GM21737 (cell line): Measurements from ENCODE around the gene GAST.
"Not testable (repeated sequence)": the region's sequence is repeated elsewhere in the genome, so short reads cannot be mapped to it uniquely, and the experiment has no call there.

ENCODE experiments used
- ATAC-seq: cut with Tn5 transposase; IDR thresholded peaks from one replicate; pipeline ENCODE4 v1.9.1; 2021; ENCODE audit warnings: mild to moderate bottlenecking, moderate library complexity; ENCODE audit not compliant: unreplicated experiment

The GAST gene

DNA sequence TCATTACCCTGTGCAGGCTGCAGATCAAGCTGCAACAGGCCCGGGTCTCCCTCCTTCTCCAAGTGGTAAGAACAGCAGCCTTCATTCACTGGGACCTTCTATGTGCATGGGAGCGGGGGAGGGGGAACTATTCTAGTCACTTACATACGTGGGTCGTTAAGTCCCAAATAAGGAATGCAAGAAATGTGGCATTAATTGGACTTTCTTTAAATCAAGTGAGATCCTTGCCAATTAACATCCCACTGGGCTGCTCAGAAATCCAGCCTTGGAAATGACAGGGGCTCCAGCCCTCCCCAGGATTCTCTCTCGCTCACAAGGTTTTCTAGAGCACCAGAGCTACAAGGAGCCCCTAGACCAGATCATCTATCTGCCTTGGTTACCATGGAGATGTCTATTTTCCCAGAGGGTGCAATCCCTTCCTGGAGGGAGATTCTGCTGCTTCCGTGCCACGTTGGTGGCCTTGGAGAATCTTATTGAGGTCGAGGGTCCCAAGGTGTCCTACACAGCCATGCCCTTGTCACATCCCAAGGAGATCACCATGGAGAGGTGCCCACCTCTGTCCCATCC lies 28.6 kb upstream of the GAST start:
- no peak for ATAC-seq

DNA sequence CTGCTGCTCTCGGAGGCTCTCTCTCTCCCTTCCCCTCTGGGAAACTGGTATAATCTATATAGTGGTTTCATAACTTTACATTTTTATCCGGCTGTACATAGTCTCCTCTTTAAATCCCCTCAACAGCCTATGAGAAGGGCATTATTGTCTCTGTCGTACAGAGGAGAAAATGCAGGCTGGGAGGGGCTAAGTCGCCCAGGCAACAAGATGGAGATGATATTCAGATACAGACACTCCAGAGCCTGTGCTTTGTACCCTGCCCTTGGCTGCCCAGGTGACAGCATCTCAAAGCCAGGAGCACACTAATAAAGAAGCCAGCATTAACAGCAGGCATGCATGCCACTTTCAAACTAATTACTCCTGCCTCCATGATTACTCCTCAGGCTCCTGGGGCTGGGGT lies 28.1 kb upstream of the GAST start:
- ATAC-seq, result no peak

DNA sequence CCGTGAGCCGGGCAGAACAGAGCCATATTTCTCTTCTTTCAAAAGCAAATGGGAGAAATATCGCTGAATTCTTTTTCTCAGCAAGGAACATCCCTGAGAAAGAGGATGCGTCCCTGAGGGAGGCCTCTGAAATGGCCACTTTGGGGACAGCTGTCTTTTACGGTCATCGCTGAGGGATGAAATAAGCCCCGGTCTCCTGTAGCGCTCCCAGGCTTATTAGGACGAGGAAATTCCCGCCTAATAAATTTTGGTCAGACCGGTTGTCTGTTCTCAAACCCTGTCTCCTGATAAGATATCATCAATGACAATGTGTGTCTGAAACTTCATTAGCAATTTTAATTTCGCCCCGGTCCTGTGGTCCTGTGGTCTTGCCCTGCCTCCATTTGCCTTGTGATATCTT lies 26.4 kb upstream of the GAST start:
- not testable (repeated sequence) for ATAC-seq

DNA sequence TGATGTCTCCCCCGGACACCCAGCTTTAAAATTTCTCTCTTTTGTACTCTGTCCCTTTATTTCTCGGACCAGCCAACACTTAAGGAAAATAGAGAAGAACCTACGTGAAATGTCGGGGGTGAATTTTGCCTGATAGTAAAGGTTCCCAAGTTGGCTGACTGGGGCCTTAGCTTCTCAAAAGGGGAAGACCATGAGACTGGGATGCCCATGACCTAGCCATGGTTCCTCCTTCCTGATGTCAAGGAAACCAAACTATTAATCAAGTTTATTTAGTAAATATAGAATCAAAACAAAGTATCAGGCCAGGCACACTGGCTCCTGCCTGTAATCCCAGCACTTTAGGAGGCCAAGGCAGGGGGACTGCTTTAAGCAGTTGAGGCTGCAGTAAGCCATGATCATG lies 25.9 kb upstream of the GAST start:
- no peak for ATAC-seq

DNA sequence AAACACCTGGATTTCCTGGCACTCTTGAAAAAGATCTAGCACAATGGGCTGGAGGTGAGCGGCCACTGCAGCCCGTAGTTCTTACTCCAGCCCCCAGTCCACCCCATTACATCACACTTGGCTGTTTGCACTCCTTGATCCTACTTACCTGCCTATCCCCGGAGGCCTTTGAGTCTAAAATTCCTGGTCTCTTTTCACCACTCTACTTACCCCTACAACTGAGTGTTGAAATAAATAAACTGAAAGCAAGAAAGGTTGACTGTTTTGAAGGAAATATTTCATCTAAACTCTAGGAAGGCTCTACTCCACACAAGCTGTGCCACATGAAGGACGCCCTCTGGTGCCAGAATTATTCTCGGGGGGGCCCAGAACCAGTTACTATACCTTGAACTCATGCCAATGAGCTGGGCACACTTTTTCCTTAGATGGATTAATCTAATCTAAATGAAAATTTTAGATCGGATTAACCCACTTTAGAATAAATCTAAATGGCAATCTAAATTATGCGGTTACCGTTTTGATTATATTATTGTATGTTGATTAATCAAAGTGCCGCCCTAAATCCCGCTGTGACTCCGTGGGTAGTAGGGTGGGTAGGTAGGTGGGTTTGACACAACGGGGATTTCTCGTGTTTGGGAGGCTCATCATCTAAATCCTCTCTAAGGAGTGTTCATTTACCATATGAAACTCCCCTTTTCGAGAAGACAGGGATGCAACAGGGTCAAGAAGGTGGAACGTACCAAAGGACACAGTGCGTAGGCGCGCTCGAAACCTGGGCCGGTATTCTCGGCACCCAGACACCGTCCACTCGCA lies 24.1 kb upstream of the GAST start:
- no peak for ATAC-seq

DNA sequence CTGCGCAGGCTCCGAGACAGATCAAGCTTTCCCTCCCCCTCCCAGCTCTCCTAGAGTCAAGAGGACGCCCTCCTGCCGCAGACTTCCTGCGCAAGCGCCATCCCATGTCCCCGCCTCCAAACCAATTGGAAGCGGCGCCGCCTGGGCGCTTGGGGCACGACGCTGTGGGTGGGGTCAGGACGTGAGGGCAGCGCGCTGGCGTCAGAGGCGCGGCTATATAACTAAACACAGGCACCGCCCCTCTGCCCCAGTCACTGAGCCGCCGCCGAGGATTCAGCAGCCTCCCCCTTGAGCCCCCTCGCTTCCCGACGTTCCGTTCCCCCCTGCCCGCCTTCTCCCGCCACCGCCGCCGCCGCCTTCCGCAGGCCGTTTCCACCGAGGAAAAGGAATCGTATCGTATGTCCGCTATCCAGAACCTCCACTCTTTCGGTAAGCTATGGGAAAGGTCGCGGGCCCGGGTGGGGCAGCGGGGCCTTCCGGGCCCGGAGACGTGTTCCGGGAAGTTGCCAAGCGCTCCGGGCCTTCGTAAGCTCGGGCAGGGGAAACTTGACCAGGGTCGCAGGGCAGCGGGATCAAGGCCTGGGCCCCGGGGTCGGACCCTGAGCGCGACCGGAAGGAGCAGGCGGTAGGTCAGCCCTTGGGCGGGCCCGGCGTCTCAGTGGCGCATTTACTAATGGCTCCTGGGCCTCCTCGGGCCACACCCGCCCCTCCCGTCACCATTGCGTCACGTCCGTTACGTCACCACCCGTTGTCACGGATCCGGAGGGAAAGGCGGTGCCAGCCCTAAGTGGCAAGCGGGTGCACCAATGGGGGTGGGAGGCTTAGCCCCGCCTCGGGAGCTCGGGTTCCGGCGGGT lies 23.3 kb upstream of the GAST start, which contains the start of gene EIF1:
Gene EIF1 (plus strand): TSS at position 245 of the 856 bp plus-strand sequence. CDS start 154 bp downstream, at position 399.
- peak; percentile 63 for ATAC-seq

DNA sequence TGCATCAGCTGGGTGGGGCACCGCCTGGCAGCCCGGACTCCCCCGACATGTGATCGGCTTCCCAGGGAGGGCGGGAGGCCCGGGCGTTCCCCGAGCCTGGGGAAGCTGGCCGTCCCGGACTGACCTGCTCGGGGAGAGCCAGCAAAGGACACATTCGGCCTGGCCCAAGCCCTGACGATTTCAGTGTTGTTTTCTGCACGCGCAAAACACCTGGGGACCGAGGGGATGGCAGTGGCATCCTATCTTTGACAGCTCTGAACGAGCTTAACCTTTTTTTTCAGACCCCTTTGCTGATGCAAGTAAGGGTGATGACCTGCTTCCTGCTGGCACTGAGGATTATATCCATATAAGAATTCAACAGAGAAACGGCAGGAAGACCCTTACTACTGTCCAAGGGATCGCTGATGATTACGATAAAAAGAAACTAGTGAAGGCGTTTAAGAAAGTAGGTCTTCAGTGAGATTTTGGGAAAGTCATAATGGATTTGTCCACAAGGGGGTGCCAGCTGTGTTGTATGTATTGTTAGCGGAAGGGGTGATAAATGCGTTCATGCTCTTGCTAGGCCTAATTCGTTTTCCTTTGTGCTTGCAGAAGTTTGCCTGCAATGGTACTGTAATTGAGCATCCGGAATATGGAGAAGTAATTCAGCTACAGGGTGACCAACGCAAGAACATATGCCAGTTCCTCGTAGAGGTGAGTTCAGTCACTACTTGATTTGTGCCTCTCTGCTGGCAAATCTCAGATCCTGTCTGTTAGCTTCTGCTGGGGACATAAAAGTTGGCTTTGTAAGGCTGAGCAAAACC lies 22.4 kb upstream of the GAST start:
- no peak for ATAC-seq

DNA sequence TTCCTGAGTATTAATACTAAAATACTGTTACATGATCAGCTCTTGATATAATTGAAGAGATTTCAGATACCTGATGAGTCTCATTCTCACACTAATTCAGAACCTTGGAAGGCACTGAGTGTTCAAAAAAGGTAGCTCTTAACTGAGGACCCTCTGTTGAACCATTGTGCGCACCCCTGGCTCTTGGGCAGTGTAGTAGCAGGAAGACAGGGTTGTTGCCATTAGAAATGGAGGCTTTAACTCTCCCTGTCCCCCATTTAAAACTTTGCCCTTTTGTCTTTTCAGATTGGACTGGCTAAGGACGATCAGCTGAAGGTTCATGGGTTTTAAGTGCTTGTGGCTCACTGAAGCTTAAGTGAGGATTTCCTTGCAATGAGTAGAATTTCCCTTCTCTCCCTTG lies 21.6 kb upstream of the GAST start:
- no peak for ATAC-seq

DNA sequence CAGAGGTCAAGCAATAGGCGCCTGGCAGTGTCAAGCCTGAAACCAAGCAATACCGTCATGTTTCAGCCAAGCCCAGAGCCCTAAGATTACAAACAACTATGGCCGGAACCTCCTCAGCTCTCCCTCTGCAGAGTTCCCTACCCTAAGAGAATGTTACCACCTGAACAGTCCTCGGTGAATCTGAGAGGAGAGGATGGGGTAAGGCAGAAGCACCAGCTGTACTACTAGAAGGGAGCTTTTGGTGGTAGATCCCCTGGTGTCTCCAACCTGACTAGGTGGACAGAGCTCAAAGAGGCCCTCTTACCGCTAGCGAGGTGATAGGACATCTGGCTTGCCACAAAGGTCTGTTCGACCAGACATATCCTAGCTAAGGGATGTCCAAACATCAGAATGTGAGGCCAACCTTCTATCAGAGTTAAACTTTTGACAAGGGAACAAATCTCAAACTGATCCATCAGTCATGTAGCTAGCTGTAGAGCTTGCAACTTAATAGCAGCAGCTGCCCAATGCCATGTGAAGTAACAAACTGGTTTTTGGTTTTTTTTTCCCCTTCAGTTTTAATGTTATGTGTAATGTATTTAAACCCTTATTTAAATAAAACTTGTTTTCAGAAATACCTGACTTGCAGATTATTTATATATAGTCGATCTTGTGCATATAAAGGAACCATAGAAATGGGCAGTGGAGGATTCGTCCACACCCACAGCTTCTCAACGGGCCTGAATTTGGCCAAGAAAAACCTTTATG lies 20.9 kb upstream of the GAST start:
- no peak for ATAC-seq

DNA sequence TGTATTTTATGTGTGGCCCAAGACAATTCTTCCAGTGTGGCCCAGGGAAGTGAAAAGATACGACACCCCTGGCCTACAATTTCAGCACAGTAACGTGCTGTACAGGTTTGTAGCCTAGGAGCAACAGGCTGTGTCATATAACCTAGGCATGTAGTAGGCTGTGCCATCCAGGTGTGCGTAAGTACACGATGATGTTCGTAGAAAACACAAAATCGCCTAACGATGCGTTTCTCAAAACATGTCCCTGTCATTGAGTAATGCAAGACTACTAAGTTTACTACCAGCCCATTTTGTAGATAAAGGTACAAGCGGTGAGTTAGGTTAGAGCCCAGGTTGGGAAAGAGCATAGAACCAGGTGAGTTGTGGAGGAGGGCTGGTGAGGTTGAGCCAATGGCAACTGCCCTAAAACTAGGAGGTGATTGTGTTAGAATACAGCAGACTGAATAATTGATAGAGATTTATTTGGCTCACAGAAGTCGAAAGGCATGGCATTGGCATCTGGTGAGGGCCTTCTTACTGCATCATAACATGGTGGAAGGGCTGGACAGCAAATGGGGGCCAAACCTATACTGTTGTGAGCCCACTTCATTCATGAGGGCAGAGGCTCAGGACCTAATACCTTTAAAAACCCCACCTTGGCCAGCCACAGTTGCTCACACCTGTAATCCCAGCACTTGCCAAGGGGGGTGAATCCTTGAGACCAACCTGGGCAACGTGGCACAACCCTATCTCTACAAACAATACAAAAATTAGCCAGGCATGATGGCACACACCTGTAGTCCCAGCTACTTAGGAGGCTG lies 19.2 kb upstream of the GAST start:
- ATAC-seq, result no peak

DNA sequence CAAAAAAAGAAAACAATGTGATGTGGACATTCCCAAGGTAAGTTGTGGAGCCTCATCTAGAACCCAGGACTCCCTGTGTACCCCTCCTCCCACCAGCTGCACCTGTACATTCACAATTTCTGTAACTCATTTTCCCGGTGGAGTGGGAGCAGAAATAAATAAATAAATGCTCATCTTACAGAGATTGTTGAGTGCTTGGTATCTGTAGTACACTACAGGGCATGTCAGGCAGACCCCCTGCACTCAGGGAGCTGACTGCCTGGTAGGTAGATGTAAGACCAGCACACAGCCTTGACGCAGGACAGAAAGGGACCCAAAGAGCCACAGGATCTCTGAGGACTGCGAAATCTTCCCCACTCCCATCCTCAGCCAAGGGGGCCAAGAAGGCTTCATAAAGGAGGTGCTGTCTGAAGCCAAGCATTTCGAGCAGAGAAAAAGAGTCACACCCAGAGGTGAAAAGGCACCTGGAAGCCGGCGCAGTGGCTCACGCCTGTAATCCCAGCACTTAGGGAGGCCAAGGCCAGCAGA lies 16.9 kb upstream of the GAST start:
- no peak for ATAC-seq

DNA sequence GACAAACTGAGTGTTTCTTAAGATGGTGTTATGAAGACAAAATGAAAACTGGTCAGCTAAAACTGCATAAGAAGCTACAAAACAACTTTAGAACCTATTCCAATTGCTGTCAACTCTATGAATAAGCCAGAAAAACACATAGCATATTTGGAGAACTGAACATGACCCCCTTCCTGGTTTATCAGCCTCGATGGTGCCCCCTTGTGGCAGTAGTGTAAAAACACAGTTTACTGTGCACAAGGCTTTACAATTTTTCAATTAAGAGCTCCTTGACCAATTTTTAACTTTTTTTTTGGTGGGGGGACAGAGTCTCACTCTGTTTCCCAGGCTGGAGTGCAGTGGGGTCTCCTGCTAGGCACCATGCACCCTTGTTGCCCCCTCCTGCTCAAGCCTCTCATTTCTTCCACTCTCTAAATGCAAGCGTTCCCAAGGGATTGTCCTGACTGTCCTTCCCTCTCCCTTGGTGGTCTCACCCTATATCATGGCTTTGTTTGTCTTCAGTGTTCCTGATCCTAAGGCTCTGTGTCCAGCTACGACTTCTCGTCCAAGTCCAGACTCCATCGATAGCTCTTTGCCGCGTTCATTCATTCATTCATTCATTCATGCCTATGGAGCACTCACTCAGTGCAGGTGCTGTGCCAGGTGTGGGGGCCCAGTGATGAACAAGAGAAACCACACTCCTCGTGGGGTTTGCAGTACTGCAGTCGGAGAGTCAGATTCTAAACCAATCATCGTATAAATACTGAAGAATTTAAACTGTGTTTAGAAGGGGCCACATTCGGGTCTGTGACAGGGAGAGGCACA lies 16.0 kb upstream of the GAST start:
- no peak for ATAC-seq

DNA sequence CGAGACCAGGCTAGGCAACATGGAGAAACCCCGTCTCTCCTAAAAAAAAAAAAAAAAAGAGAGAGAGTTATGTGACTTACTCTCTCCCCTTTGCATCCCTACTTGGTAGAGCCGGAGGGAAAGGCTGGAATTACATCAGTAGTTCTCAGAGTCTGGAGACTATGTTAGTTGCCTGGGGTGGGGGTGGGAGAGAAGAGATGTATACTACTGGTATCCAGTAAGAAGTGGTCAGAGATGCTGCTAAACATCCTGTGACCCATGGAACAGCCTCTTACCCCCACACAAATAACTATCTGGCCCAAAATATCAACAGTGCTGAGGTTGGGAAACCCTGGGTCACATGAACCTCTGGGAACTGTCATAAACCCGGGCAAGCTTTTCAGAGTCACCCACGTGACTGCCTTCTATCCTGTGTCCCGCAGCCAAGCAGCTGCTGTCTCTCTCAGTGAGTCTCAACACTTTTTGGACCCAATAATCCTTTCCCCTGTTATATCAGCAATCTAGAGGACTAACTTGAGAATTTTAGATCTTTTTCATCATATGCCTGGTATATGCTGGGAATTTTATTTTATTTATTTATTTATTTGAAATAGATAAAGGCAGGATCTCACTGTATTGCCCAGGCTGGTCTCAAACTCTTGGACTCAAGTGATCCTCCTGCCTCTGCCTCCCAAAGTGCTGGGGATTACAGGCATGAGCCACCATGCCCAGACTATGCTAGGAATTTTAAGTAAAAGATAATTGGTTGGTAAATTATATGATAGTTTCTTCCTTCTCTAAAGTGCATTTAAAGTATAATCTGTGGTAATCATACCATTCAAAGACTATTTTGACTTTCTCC lies 14.8 kb upstream of the GAST start:
- no peak for ATAC-seq

DNA sequence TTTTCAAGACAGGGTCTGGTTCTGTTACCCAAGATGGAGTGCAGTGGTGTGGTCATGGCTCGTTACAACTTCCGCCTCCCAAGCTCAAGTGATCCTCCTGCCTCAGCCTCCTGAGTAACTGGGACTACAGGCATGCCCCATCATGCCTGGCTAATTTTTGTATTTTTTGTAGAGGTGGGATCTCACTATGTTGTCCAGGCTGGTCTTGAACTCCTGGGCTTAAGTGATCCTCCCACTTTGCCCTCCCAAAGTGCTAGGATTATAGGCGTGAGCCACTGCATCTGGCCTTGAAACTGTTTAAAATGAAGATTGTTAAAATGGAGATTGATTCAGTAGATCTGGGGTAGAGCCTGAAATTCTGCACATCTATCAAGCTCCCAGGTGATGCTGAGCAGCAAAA lies 11.3 kb upstream of the GAST start:
- ATAC-seq, result not testable (repeated sequence)

DNA sequence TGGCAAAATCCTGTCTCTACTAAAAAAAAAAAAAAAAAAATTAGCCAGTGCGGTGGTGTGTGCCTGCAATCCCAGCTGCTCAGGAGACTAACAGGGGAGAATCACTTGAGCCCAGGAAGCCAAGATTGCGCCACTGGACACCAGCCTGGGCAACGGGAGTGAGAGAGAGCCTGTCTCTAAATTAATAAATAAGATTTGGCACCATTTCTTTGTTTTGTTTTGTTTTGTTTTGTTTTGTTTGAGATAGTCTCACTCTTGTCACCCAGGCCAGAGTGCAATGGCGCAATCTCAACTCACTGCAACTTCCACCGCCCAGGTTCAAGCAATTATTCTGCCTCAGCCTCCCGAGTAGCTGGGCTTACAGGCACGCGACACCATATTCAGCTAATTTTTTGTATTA lies 9.4 kb upstream of the GAST start:
- no peak for ATAC-seq

DNA sequence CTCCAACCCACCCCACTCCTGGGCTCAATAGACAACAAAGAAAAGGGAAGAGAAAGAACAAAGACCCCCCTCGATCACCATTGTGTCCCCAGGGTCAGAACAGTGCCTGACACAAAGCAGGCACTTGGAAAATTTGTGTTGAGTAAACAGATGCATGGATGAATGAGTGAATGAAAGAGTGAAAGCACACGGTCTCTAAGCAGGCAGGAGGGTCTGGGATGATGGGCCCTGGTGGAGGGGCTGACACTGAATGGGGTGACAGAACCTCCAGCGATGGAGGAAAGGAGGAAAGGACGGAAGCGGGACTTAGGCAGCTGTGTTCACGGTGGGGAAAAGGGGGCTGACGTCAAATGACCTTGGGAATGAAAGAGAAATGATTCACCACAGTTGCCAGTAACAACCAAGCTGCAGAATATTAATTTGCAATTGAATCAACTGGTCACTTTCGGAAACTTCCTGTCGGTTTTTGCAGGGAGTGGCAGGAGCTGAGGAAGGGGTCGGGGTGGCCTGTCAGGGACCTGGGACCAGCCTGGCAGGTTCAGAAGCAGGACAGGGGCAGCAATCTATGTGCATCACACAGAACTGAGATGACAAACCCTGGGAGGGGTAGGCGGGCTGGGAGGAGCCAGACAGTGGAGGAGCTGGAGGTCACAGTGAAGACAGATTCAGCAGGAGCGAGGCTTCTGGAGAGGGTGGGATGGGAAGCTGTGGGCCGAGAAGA lies 6.7 kb upstream of the GAST start:
- ATAC-seq, result no peak
